Activated naive CD8-positive, alpha-beta T cell treated with anti-CD3 and anti-CD28 coated beads, Interleukin-2, amount 50 U/mL, for 24 hours (primary cell): Measurements from ENCODE around the gene TNNC1.

Source experiments
- ATAC-seq: fragments of 150-1000 bp; cut with Tn5 transposase; one replicate; pipeline ENCODE4 v1.10.0; 2021
- DNase-seq: peaks from one replicate; pipeline ENCODE4 v3.0.0; 2021
- H3K27ac Mint-ChIP-seq: one replicate; pipeline ENCODE4 v1.8.0; 2021; ENCODE audit warnings: mild to moderate bottlenecking, mixed read lengths
- H3K27me3 Mint-ChIP-seq: one replicate; pipeline ENCODE4 v1.8.0; 2021; ENCODE audit warnings: mixed read lengths
- H3K36me3 Mint-ChIP-seq: one replicate; pipeline ENCODE4 v1.8.0; 2021; ENCODE audit warnings: low read depth, mixed read lengths
- H3K4me1 Mint-ChIP-seq: one replicate; pipeline ENCODE4 v1.8.0; 2021; ENCODE audit warnings: mixed read lengths
- H3K4me3 Mint-ChIP-seq: one replicate; pipeline ENCODE4 v1.8.0; 2021; ENCODE audit warnings: mild to moderate bottlenecking, moderate library complexity, mixed read lengths
- H3K9me3 Mint-ChIP-seq: one replicate; pipeline ENCODE4 v1.8.0; 2021; ENCODE audit warnings: mixed read lengths

TNNC1 gene

GRCh38 chr3:52453496-52454249, at the start of gene TNNC1:
TSS of gene TNNC1 (minus strand) at chr3:52454041. CDS start at chr3:52454015, 26 bp downstream.
- H3K36me3 Mint-ChIP-seq = peaks cover 9% of the 10 kb centered on the region
- H3K27me3 Mint-ChIP-seq = no peaks in the 10 kb centered on the region
- peak within 1 kb of the TSS; percentile 95 for H3K27ac Mint-ChIP-seq
- DNase-seq (no peak), ATAC-seq (no peak)
- no peaks in the 10 kb centered on the region for H3K9me3 Mint-ChIP-seq
- H3K4me3 Mint-ChIP-seq = peak within 1 kb of the TSS; percentile 94
- H3K4me1 Mint-ChIP-seq = peaks cover 38% of the 10 kb centered on the region

GRCh38 chr3:52502808-52503350, 49.0 kb upstream of the TNNC1 start:
- no peaks in the 10 kb centered on the region for H3K9me3 Mint-ChIP-seq
- no peak for ATAC-seq
- no peak overlapping the region for H3K4me3 Mint-ChIP-seq
- no peak for DNase-seq
- no peak overlapping the region for H3K27ac Mint-ChIP-seq
- no peaks in the 10 kb centered on the region for H3K27me3 Mint-ChIP-seq
- H3K4me1 Mint-ChIP-seq = peaks cover 6% of the 10 kb centered on the region
- no peaks in the 10 kb centered on the region for H3K36me3 Mint-ChIP-seq

- Mint-ChIP-seq H3K27ac (no peak overlapping the region), H3K9me3 (no peaks in the 10 kb centered on the region), H3K4me3 (no peak overlapping the region), H3K4me1 (peaks cover 6% of the 10 kb centered on the region), H3K27me3 (no peaks in the 10 kb centered on the region), H3K36me3 (no peaks in the 10 kb centered on the region)
- ATAC-seq (no peak), DNase-seq (no peak)
Measured at GRCh38 chr3:52502001-52502400, 48.2 kb upstream of the TNNC1 start.

GRCh38 chr3:52501046-52501445, 47.2 kb upstream of the TNNC1 start:
- H3K36me3 Mint-ChIP-seq = no peaks in the 10 kb centered on the region

GRCh38 chr3:52498137-52499054, 44.6 kb upstream of the TNNC1 start:
- no peak overlapping the region for H3K4me3 Mint-ChIP-seq
- ATAC-seq = no peak
- no peaks in the 10 kb centered on the region for H3K9me3 Mint-ChIP-seq
- H3K27ac Mint-ChIP-seq = no peak overlapping the region
- peaks cover 6% of the 10 kb centered on the region for H3K4me1 Mint-ChIP-seq
- no peaks in the 10 kb centered on the region for H3K27me3 Mint-ChIP-seq
- DNase-seq = no peak
- H3K36me3 Mint-ChIP-seq = no peaks in the 10 kb centered on the region

More at GRCh38 chr3:52501046-52501445, 47.2 kb upstream of the TNNC1 start:
- Mint-ChIP-seq H3K27ac (no peak overlapping the region), H3K4me1 (peaks cover 6% of the 10 kb centered on the region), H3K27me3 (no peaks in the 10 kb centered on the region), H3K4me3 (no peak overlapping the region), H3K9me3 (no peaks in the 10 kb centered on the region)
- ATAC-seq (no peak), DNase-seq (no peak)

GRCh38 chr3:52495777-52496602, 42.1 kb upstream of the TNNC1 start:
- Mint-ChIP-seq H3K36me3 (peaks cover 5% of the 10 kb centered on the region), H3K27me3 (no peaks in the 10 kb centered on the region), H3K9me3 (no peaks in the 10 kb centered on the region), H3K4me3 (no peak overlapping the region), H3K27ac (no peak overlapping the region), H3K4me1 (peaks cover 6% of the 10 kb centered on the region)
- DNase-seq = no peak
- no peak for ATAC-seq

- Mint-ChIP-seq H3K4me1 (peaks cover 6% of the 10 kb centered on the region), H3K27ac (peak within 1 kb of the TSS; percentile 39), H3K4me3 (no peak within 1 kb of the TSS), H3K9me3 (no peaks in the 10 kb centered on the region), H3K36me3 (peaks cover 5% of the 10 kb centered on the region), H3K27me3 (no peaks in the 10 kb centered on the region)
- no peak for DNase-seq
- no peak for ATAC-seq
Measured at GRCh38 chr3:52494886-52495495, 41.1 kb upstream of the TNNC1 start, which contains the start of gene STAB1. TSS of gene STAB1 (plus strand) at chr3:52495338. CDS start at chr3:52495414, 76 bp downstream.

- H3K27ac Mint-ChIP-seq = peak overlapping the region; percentile 39
- ATAC-seq = no peak
- no peaks in the 10 kb centered on the region for H3K27me3 Mint-ChIP-seq
- H3K9me3 Mint-ChIP-seq = no peaks in the 10 kb centered on the region
- no peak for DNase-seq
- peaks cover 6% of the 10 kb centered on the region for H3K4me1 Mint-ChIP-seq
- peaks cover 5% of the 10 kb centered on the region for H3K36me3 Mint-ChIP-seq
- no peak overlapping the region for H3K4me3 Mint-ChIP-seq
Measured at GRCh38 chr3:52494445-52494844, 40.6 kb upstream of the TNNC1 start.

- no peak overlapping the region for H3K27ac Mint-ChIP-seq
- DNase-seq (no peak), ATAC-seq (peak; percentile 13)
- H3K27me3 Mint-ChIP-seq = no peaks in the 10 kb centered on the region
- peaks cover 4% of the 10 kb centered on the region for H3K4me1 Mint-ChIP-seq
- H3K4me3 Mint-ChIP-seq = no peak overlapping the region
- H3K36me3 Mint-ChIP-seq = peaks cover 5% of the 10 kb centered on the region
- H3K9me3 Mint-ChIP-seq = no peaks in the 10 kb centered on the region
Measured at GRCh38 chr3:52493232-52494017, 39.6 kb upstream of the TNNC1 start.

- no peak for ATAC-seq
- H3K27me3 Mint-ChIP-seq = no peaks in the 10 kb centered on the region
- peaks cover 8% of the 10 kb centered on the region for H3K36me3 Mint-ChIP-seq
- no peak overlapping the region for H3K4me3 Mint-ChIP-seq
- no peaks in the 10 kb centered on the region for H3K9me3 Mint-ChIP-seq
- no peak overlapping the region for H3K27ac Mint-ChIP-seq
- H3K4me1 Mint-ChIP-seq = no peaks in the 10 kb centered on the region
- DNase-seq = no peak
Measured at GRCh38 chr3:52492059-52492458, 38.2 kb upstream of the TNNC1 start.

- Mint-ChIP-seq H3K36me3 (peaks cover 8% of the 10 kb centered on the region), H3K4me3 (no peak overlapping the region), H3K27ac (no peak overlapping the region), H3K27me3 (no peaks in the 10 kb centered on the region), H3K4me1 (no peaks in the 10 kb centered on the region), H3K9me3 (no peaks in the 10 kb centered on the region)
- no peak for DNase-seq
- ATAC-seq = no peak
Measured at GRCh38 chr3:52490939-52491526, 37.2 kb upstream of the TNNC1 start.

GRCh38 chr3:52490035-52490938, 36.4 kb upstream of the TNNC1 start:
- DNase-seq (no peak), ATAC-seq (no peak)
- no peaks in the 10 kb centered on the region for H3K9me3 Mint-ChIP-seq
- no peak overlapping the region for H3K4me3 Mint-ChIP-seq
- H3K36me3 Mint-ChIP-seq = peaks cover 14% of the 10 kb centered on the region
- no peaks in the 10 kb centered on the region for H3K27me3 Mint-ChIP-seq
- H3K27ac Mint-ChIP-seq = no peak overlapping the region
- no peaks in the 10 kb centered on the region for H3K4me1 Mint-ChIP-seq
